G401 (cell line): ENCODE measurements around the gene NPDC1. TPM values are rescaled to one million over a fixed set of nuclear protein-coding genes. Genes with fewer than 3 reads are reported as not detected.

ENCODE experiments used
- DNase-seq: peaks from one replicate; pipeline ENCODE4 v3.0.0-alpha.2; 2015; ENCODE audit warnings: low spot score
- in situ Hi-C: cut with HindIII; loops from 2 replicates; pipeline ENCODE4 v1.10.0; 2016; ENCODE audit warnings: low sequenced_read_pairs, mixed read lengths
- total RNA-seq: library from RNA; depleted of rRNA; stranded (reverse); fragments of >200 nt; shearing (Covaris generic); gene quantifications from 2 replicates; pipeline ENCODE4 v1.2.3, GENCODE V29; 2014

Gene NPDC1
- total RNA-seq, 1 experiment from 2014 or later = 32.0 TPM

DNA sequence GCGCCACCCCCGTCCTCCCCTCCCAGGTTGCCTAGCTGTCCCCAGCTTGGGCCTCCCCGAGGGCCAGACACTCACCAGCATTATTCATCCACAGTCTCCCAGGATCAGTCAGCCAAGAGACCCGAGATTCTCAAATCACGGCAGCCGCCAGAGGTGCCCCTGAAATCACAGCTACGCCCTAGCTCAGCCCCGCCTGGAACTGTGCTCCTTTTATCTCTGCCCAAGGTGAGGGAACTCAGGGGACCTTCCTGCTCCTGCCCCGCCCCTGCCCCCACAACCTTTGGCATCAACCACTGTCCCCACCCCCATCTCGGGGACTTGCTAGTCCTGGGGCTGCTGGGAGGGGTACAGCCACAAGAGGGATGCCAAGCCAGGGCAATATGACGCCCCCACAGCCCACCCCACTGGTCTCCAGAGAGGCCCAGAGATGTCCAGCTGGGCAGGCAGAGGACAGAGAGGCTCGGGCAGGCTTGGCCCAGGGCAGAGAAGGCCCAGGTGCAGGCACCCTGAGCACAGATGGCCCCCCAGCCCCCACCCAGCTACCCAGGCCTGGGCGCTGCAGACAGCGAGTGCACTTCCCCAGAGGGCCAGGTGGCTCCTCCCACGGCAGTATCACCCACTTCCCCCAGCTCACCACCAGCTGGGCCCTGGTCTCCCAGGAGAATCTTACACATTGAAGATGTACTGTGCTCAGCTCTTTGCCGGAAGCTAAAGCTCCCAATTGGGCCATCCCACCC, 13.9 kb downstream of the NPDC1 start, which contains the start of gene FUT7:
FUT7 (minus strand) TSS at position 185 of the 737 bp plus-strand sequence; CDS start at position 88, 97 bp downstream.
- in situ Hi-C loops = loop anchor here (25.0 kb wide), 1 partner anchor 95 kb away; the partner anchor contains the start of genes C8G and FBXW5
- DNase-seq = no peak

- DNase-seq = peak; percentile 67
- in situ Hi-C loops = loop anchor here (25.0 kb wide), 1 partner anchor 94 kb away; the partner anchor contains the start of genes C8G and FBXW5
These were observed 15.1 kb downstream of the NPDC1 start for GRCh38 chr9:137030538-137031527.

DNA sequence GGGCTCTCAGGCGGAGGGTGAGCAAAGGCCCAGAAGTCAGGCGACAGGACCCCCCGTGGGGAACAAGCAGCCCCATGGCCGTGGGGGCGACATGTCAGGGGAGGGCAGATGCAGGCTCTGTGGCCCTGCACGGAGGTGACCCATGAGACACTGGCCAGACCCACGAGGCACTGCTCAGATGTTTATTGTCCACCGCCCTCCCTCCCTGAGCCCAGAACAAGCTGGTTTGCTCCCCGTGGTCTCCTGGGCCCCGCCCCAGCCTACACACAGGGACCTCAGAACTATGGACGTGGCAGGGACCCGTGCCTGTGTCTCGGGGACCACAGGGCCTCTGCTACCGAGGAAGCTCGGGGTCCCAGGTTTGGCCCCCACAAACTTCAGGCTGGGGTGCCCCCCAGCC, 16.0 kb downstream of the NPDC1 start:
- no peak for DNase-seq

GRCh38 chr9:137029058-137029936, 16.7 kb downstream of the NPDC1 start:
- peak; percentile 85 for DNase-seq
- in situ Hi-C loops = loop anchor here (25.0 kb wide), 1 partner anchor 92 kb away; the partner anchor contains the start of genes C8G and FBXW5

More for the DNA sequence above, 16.0 kb downstream of the NPDC1 start:
- in situ Hi-C loops = loop anchor here (25.0 kb wide), 1 partner anchor 93 kb away; the partner anchor contains the start of genes C8G and FBXW5

GRCh38 chr9:137028263-137029057, 17.5 kb downstream of the NPDC1 start:
- peak; percentile 72 for DNase-seq
- in situ Hi-C loops = loop anchor here (25.0 kb wide), 1 partner anchor 91 kb away; the partner anchor contains the start of genes C8G and FBXW5

GRCh38 chr9:137027369-137028262, 18.4 kb downstream of the NPDC1 start, which contains the start of gene ABCA2:
ABCA2 (minus strand) TSS chr9:137028237; CDS start chr9:137028140, 97 bp downstream.
- in situ Hi-C loops = loop anchor here (25.0 kb wide), 1 partner anchor 90 kb away; the partner anchor contains the start of genes C8G and FBXW5
- no peak for DNase-seq

GRCh38 chr9:137026828-137027227, 19.1 kb downstream of the NPDC1 start:
- in situ Hi-C loops = loop anchor here (25.0 kb wide), 1 partner anchor 90 kb away; the partner anchor contains the start of genes C8G and FBXW5
- no peak for DNase-seq

DNA sequence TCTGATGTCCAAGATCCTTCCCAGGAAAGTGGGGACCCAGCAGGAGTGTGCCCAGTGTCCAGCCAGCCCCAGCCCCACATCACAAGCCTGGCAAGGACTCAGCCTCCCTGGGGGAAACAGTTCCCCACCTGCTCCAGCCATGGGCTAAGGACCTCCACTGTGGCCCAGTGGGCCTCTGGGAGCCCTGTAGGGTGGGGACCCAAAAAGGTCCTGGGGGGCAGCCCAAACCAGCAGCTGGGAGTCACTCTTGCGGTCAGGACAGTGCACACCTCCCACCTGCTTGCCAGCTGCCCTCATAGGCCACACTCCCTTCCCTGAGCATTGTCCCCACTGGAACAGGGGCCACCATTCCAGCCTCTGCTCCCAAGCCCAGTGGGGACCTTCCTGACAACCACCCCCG, 19.6 kb downstream of the NPDC1 start:
- in situ Hi-C loops = loop anchor here (25.0 kb wide), 1 partner anchor 89 kb away; the partner anchor contains the start of genes C8G and FBXW5
- DNase-seq = no peak

GRCh38 chr9:137025517-137025966, 20.4 kb downstream of the NPDC1 start:
- DNase-seq = peak; percentile 75
- in situ Hi-C loops = loop anchor here (25.0 kb wide), 1 partner anchor 88 kb away; the partner anchor contains the start of genes C8G and FBXW5

DNA sequence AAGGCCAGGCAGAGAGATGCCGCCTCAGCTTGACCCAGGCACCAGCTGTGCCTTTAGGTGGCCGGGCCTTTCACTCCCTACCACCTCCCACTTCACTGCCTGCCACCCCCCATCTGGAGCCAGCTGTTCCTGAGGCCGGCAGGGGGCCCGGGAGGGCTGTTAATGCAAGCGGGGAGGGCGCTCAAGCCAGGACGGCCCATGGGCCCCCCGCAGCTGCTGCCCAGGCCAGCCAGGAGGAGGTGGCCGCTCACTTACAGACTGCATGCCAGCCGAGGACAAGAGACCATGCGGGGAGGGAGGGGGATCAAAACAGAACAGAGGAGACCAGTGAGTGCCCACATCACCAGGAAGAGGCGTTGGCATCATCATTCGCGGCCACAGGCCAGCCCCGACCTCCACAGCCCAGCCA, 22.4 kb downstream of the NPDC1 start:
- in situ Hi-C loops = no loop called here
- no peak for DNase-seq

DNA sequence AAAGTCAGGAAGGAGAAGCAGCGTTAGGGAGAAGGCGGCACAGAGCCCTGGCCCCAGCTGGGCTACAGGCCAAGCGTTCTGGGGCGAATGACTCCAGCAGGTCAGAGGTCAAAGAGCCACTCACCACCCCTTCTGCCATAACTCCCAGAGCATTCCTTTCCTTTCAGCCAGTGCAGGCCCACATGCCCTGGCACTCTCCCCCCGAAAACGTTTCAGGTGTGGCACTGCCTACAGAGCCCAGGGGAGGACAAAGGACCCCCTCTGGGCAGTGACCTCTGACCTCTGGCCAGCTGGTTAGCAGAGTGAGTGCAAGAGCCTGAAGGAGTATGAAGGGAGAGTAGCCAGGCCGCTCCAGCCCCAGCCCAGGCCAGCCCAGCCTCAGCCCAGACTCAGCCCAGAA, 22.8 kb downstream of the NPDC1 start:
- DNase-seq = no peak
- in situ Hi-C loops = no loop called here

- DNase-seq = no peak
- in situ Hi-C loops = no loop called here
These were observed 23.3 kb downstream of the NPDC1 start for GRCh38 chr9:137022662-137023008.

GRCh38 chr9:137021979-137022661, 23.9 kb downstream of the NPDC1 start:
- no peak for DNase-seq
- in situ Hi-C loops = no loop called here

GRCh38 chr9:137021568-137021978, 24.4 kb downstream of the NPDC1 start:
- DNase-seq = no peak
- in situ Hi-C loops = no loop called here

GRCh38 chr9:137020771-137021567, 25.0 kb downstream of the NPDC1 start:
- in situ Hi-C loops = no loop called here
- peak; percentile 60 for DNase-seq
